IMR-90 (cell line): Measurements from ENCODE around the gene NMS. TPM values are rescaled to one million over a fixed set of nuclear protein-coding genes. Genes with fewer than 3 reads are reported as not detected.

Source experiments
- ATAC-seq: fragments of 200-7000 bp; cut with Tn5 transposase; 2 replicates; pipeline ENCODE4 v1.9.1; 2020; ENCODE audit warnings: low read depth, mild to moderate bottlenecking, moderate library complexity
- BruUV-seq: library from RNA; stranded (reverse); fragments of 400-500 nt; replicated peaks from 2 replicates; lab custom pipeline; 2021; lab: Mats Ljungman, UMichigan
- CTCF ChIA-PET: fragments of 300-600 bp; formaldehyde crosslinking; extraction: SDS; loops from one replicate; lab custom pipeline; 2021; ENCODE audit warnings: antibody characterized with exemption; lab: Yijun Ruan, JAX
- POLR2A ChIA-PET: fragments of 300-600 bp; sonication (Branson Sonifier 250); formaldehyde crosslinking; loops from one replicate; lab custom pipeline; 2022; ENCODE audit warnings: antibody characterized with exemption; ENCODE audit not compliant: unreplicated experiment; lab: Charles Lee
- DNase-seq: peaks from one replicate; pipeline ENCODE4 v3.0.0; 2013
- H2AFZ ChIP-seq: replicated peaks from 2 replicates; pipeline ENCODE3; 2013; ENCODE audit warnings: low read length, mild to moderate bottlenecking; ENCODE audit not compliant: poor library complexity
- H2AK5ac ChIP-seq: 2 replicates; pipeline ENCODE4 v1.6.1; 2013; ENCODE audit warnings: low read depth, low read length, inconsistent platforms
- H2AK9ac ChIP-seq: replicated peaks from 2 replicates; pipeline ENCODE3; 2013; ENCODE audit warnings: mild to moderate bottlenecking, low read depth, low read length, moderate library complexity; ENCODE audit not compliant: poor library complexity
- H2BK120ac ChIP-seq: 2 replicates; pipeline ENCODE4 v1.6.1; 2013; ENCODE audit warnings: low read depth, low read length, inconsistent platforms
- H2BK15ac ChIP-seq: 3 replicates; pipeline ENCODE4 v1.6.1; 2013; ENCODE audit warnings: low read depth, low read length, inconsistent platforms
- H2BK20ac ChIP-seq: 2 replicates; pipeline ENCODE4 v1.6.1; 2013; ENCODE audit warnings: low read depth, mild to moderate bottlenecking, inconsistent platforms, low read length, moderate library complexity
- H2BK5ac ChIP-seq: 2 replicates; pipeline ENCODE4 v1.6.1; 2013; ENCODE audit warnings: mild to moderate bottlenecking, low read depth, low read length, inconsistent platforms; ENCODE audit not compliant: poor library complexity, severe bottlenecking
- H3K14ac ChIP-seq: replicated peaks from 2 replicates; pipeline ENCODE4 v1.6.1; 2013; ENCODE audit warnings: low read depth, low read length, inconsistent platforms
- H3K18ac ChIP-seq: 2 replicates; pipeline ENCODE4 v1.6.1; 2013; ENCODE audit warnings: low read depth, low read length, control low read depth
- H3K23ac ChIP-seq: 2 replicates; pipeline ENCODE4 v1.6.1; 2013; ENCODE audit warnings: low read depth, low read length, inconsistent platforms
- H3K27ac ChIP-seq: 2 replicates; pipeline ENCODE4 v1.5.1; 2013; ENCODE audit warnings: mild to moderate bottlenecking, control low read depth, low read length; ENCODE audit not compliant: insufficient read depth
- H3K27me3 ChIP-seq: 2 replicates; pipeline ENCODE4 v1.6.1; 2013; ENCODE audit warnings: low read length; ENCODE audit not compliant: control insufficient read depth, insufficient read depth
- H3K36me3 ChIP-seq: 2 replicates; pipeline ENCODE4 v1.6.1; 2013; ENCODE audit warnings: low read length, mixed read lengths; ENCODE audit not compliant: control insufficient read depth, insufficient read depth
- H3K4ac ChIP-seq: 2 replicates; pipeline ENCODE4 v1.6.1; 2013; ENCODE audit warnings: low read depth, low read length, inconsistent platforms
- H3K4me1 ChIP-seq: 2 replicates; pipeline ENCODE4 v1.6.1; 2013; ENCODE audit warnings: low read length, mixed read lengths; ENCODE audit not compliant: control insufficient read depth, insufficient read depth
- H3K4me2 ChIP-seq: 2 replicates; pipeline ENCODE4 v1.6.1; 2013; ENCODE audit warnings: low read depth, mild to moderate bottlenecking, control low read depth, low read length, moderate library complexity
- H3K4me3 ChIP-seq: 2 replicates; pipeline ENCODE4 v1.5.1; 2013; ENCODE audit warnings: low read depth, mild to moderate bottlenecking, control low read depth, low read length, moderate library complexity; ENCODE audit not compliant: insufficient read depth
- H3K56ac ChIP-seq: 2 replicates; pipeline ENCODE4 v1.6.1; 2013; ENCODE audit warnings: low read length, inconsistent platforms; ENCODE audit not compliant: insufficient read depth; ENCODE audit errors: extremely low read depth
- H3K79me1 ChIP-seq, 2 experiments: 2 replicates each; pipeline ENCODE4 v1.6.1; 2013; ENCODE audit warnings: low read length in 2 of 2, inconsistent platforms in 1 of 2, low read depth in 1 of 2
- H3K9ac ChIP-seq: 2 replicates; pipeline ENCODE4 v1.6.1; 2013; ENCODE audit warnings: low read depth, low read length, control low read depth
- H3K9me1 ChIP-seq: 2 replicates; pipeline ENCODE4 v1.6.1; 2013; ENCODE audit warnings: low read length, inconsistent platforms; ENCODE audit not compliant: insufficient read depth
- H3K9me3 ChIP-seq: 2 replicates; pipeline ENCODE4 v1.6.1; 2013; ENCODE audit warnings: low read length; ENCODE audit not compliant: control insufficient read depth, insufficient read depth
- H4K20me1 ChIP-seq: 2 replicates; pipeline ENCODE4 v1.6.1; 2013; ENCODE audit warnings: low read length, inconsistent platforms; ENCODE audit not compliant: insufficient read depth
- H4K5ac ChIP-seq: 2 replicates; pipeline ENCODE4 v1.6.1; 2013; ENCODE audit warnings: mild to moderate bottlenecking, low read depth, low read length, control low read depth
- H4K8ac ChIP-seq, 2 experiments: 2 replicates each; pipeline ENCODE4 v1.6.1; 2013; ENCODE audit warnings: low read depth in 2 of 2, low read length in 2 of 2, control low read depth in 1 of 2, inconsistent platforms in 1 of 2
- H4K91ac ChIP-seq: 2 replicates; pipeline ENCODE4 v1.6.1; 2013; ENCODE audit warnings: low read depth, low read length, inconsistent platforms; ENCODE audit not compliant: insufficient read depth
- BHLHE40 ChIP-seq: fragments of 150-350 bp; IDR thresholded peaks from 2 replicates; pipeline ENCODE4 v1.6.1; 2016; ENCODE audit warnings: mild to moderate bottlenecking, low read depth, low read length
- CEBPB ChIP-seq: IDR thresholded peaks from 2 replicates; pipeline ENCODE4 v1.6.1; 2012; ENCODE audit warnings: low read depth, low read length, improper control_type of control experiment
- CHD1 ChIP-seq: IDR thresholded peaks from 2 replicates; pipeline ENCODE4 v1.6.1; 2012; ENCODE audit warnings: low read depth, low read length, improper control_type of control experiment
- MAFK ChIP-seq: IDR thresholded peaks from 2 replicates; pipeline ENCODE4 v1.6.1; 2012; ENCODE audit warnings: low read depth, low read length, improper control_type of control experiment
- MXI1 ChIP-seq: IDR thresholded peaks from 2 replicates; pipeline ENCODE4 v1.6.1; 2012; ENCODE audit warnings: low read depth, mild to moderate bottlenecking, low read length, moderate library complexity, borderline replicate concordance
- NFE2L2 ChIP-seq: fragments of 150-350 bp; IDR thresholded peaks from 2 replicates; pipeline ENCODE4 v1.6.1; 2016; ENCODE audit warnings: low read depth, mild to moderate bottlenecking, low read length
- POLR2A ChIP-seq: IDR thresholded peaks from 2 replicates; pipeline ENCODE4 v1.6.1; 2012; ENCODE audit warnings: mild to moderate bottlenecking, low read depth, low read length
- RAD21 ChIP-seq: IDR thresholded peaks from 2 replicates; pipeline ENCODE4 v1.6.1; 2012; ENCODE audit warnings: low read length, improper control_type of control experiment
- RCOR1 ChIP-seq: IDR thresholded peaks from 2 replicates; pipeline ENCODE4 v1.6.1; 2012; ENCODE audit warnings: mild to moderate bottlenecking, low read length, improper control_type of control experiment; ENCODE audit not compliant: insufficient replicate concordance
- SMC3 ChIP-seq: fragments of 150-350 bp; IDR thresholded peaks from 2 replicates; pipeline ENCODE4 v1.6.1; 2016; ENCODE audit warnings: low read depth, mild to moderate bottlenecking, antibody characterized with exemption, low read length, moderate library complexity
- WGBS, 2 experiments: methylation state at CpG; one replicate each; pipeline versions ENCODE4 v1.1.5 to v1.1.7; 2013; ENCODE audit warnings: missing lambda C conversion rate in 2 of 2; ENCODE audit not compliant: insufficient read length in 1 of 2; ENCODE audit errors: extremely low coverage in 2 of 2; 5-methylcytosine and 5-hydroxymethylcytosine counted together
- dilution Hi-C: fragments of 300-500 bp; cut with HindIII; formaldehyde crosslinking; loops from one replicate; pipeline ENCODE4 v1.14.3; 2018; ENCODE audit warnings: low sequenced_read_pairs; ENCODE audit not compliant: unreplicated experiment
- in situ Hi-C: fragments of 300-500 bp; cut with MboI; formaldehyde crosslinking; loops from 3 replicates; pipeline ENCODE4 v1.14.3; 2019; ENCODE audit warnings: low sequenced_read_pairs, inconsistent platforms, mixed read lengths
- intact Hi-C: fragments of 100-400 bp; cut with micrococcal nuclease; formaldehyde crosslinking; loops from 2 replicates; pipeline ENCODE4 v1.10.0; 2022
- polyA plus RNA-seq, 3 experiments: library from polyadenylated mRNA; depleted of rRNA; stranded (reverse); fragments of >200 nt; gene quantifications; 2 replicates each; pipeline ENCODE4 v1.2.3, GENCODE V29; 2012; ENCODE audit warnings: low replicate concordance in 1 of 3
- total RNA-seq: library from RNA; depleted of rRNA; stranded (reverse); fragments of >200 nt; gene quantifications from 2 replicates; pipeline ENCODE4 v1.2.3, GENCODE V29; 2012
- TF ChIP-seq, protein P1 (sequence below): conservative IDR thresholded peaks from 2 replicates; pipeline ENCODE4 v1.5.1; 2012; ENCODE audit warnings: mild to moderate bottlenecking, low read depth, low read length, improper control_type of control experiment

NMS gene
- total and polyA plus RNA-seq, 2 of the 4 experiments (the other 2 are of a cell fraction): not detected

DNA sequence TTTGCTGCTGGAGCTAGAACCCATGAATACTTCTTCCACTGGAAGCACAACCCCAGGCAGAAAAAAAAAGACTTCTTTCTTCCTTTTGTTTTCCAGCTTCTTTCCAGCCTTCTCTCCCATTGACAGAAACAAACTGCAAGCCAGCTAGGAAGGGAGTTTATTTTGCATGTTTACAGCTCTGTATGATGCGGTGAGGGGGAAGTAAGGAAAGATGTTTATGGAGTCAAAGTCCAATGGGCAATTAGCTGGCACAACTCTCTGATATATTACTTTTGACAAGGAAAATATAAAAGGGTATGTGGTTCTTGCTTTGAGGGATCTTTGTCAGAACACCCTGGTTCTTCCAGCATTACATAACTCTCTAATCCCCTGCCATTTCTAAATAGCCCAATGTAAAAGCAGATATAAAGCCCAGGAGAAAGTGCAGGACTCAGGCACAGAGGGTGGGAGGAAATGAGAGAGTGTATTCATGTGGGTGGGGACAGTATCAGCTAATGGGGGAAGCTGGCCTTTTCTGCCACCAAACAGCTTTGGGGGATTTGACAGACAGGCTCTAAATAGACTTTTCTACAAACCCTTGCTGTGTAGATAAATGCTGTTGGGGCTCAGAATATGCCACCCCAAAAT is 9.3 kb upstream of the NMS start:
- H3K4ac ChIP-seq: no peak overlapping the region
- H2BK20ac ChIP-seq: no peak overlapping the region
- no peaks in the 10 kb centered on the region for H3K79me1 ChIP-seq
- in situ Hi-C loops: no loop called here
- no peaks in the 10 kb centered on the region for H3K9me1 ChIP-seq
- DNase-seq (no peak), ATAC-seq (no peak)
- no CpG with 5 or more reads among the region's 1 CpG for WGBS, 2 experiments
- no peak overlapping the region for H3K23ac ChIP-seq
- dilution Hi-C loops: no loop called here
- H4K8ac ChIP-seq: no peak overlapping the region
- no peak overlapping the region for H3K9ac ChIP-seq
- no peak overlapping the region for H2BK120ac ChIP-seq
- no peak overlapping the region for H2AFZ ChIP-seq
- no peak overlapping the region for H3K4me2 ChIP-seq
- H3K4me3 ChIP-seq: no peak overlapping the region
- H2AK5ac ChIP-seq: no peak overlapping the region
- no peak overlapping the region for H4K91ac ChIP-seq
- no TSS peak for BruUV-seq
- H3K14ac ChIP-seq: no peak overlapping the region
- no peak overlapping the region for H3K27ac ChIP-seq
- no peak overlapping the region for H4K5ac ChIP-seq
- H4K20me1 ChIP-seq: no peaks in the 10 kb centered on the region
- H2BK15ac ChIP-seq: no peak overlapping the region
- TF ChIP-seq RAD21 (no peak), MXI1 (no peak), CHD1 (no peak), RCOR1 (no peak), CEBPB (no peak), SMC3 (no peak), MAFK (no peak), NFE2L2 (no peak), BHLHE40 (no peak), POLR2A (no peak)
- TF ChIP-seq, protein P1, sequence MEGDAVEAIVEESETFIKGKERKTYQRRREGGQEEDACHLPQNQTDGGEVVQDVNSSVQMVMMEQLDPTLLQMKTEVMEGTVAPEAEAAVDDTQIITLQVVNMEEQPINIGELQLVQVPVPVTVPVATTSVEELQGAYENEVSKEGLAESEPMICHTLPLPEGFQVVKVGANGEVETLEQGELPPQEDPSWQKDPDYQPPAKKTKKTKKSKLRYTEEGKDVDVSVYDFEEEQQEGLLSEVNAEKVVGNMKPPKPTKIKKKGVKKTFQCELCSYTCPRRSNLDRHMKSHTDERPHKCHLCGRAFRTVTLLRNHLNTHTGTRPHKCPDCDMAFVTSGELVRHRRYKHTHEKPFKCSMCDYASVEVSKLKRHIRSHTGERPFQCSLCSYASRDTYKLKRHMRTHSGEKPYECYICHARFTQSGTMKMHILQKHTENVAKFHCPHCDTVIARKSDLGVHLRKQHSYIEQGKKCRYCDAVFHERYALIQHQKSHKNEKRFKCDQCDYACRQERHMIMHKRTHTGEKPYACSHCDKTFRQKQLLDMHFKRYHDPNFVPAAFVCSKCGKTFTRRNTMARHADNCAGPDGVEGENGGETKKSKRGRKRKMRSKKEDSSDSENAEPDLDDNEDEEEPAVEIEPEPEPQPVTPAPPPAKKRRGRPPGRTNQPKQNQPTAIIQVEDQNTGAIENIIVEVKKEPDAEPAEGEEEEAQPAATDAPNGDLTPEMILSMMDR: no peak
- peaks cover 4% of the 10 kb centered on the region; the same call in 1 of the 2 replicates for H3K9me3 ChIP-seq
- H3K18ac ChIP-seq: no peak overlapping the region
- no peak overlapping the region for H3K56ac ChIP-seq
- intact Hi-C loops: no loop called here
- no peak overlapping the region for H2BK5ac ChIP-seq
- H3K4me1 ChIP-seq: no peaks in the 10 kb centered on the region
- no peaks in the 10 kb centered on the region for H3K36me3 ChIP-seq
- H2AK9ac ChIP-seq: no peak overlapping the region
- no peaks in the 10 kb centered on the region for H3K27me3 ChIP-seq
- ChIA-PET CTCF (interaction anchor here (0.7 kb wide), 1 partner anchor 9 kb away, joined by 4 read pairs; no protein-coding TSS in a partner anchor), POLR2A (no interaction called here)
